ENCODE measurements around the gene USP12. TPM values are rescaled to one million over a fixed set of nuclear protein-coding genes. Genes with fewer than 3 reads are reported as not detected.

The USP12 gene
- total RNA-seq: 45.7 TPM

DNA sequence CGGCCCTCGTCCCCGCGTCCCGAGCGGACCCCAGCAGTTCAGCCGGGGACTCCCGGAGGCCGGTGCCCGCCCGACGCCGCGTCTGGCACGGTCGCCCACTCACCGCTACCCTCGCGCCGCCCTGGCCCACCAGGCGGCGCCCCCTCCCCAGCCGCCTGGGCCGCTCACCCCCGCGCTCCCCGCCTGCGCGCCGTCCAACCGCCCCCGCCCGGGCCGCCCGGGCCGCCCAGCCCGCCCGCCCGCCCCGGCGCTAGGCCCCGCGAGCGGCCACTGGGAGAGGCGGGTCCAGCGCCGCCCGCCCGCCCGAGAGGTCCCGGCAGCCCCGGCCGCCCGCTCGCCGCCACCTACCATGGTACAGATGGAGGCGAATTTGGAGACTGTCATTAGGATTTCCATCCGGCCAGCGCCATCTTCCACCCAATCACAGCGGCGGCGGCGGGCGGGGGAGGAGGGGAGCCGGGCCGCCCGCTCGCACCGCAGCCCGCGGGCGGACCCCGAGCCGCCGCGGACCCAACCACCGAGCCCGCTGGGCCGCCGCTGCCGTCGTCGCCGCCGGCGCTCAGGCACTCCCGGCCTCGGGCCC is at the start of gene USP12:
Gene USP12, minus strand, starts transcription at position 568 of the 583 bp plus-strand sequence. Its CDS starts 172 bp downstream, at position 396.

Other genes starting within 250 kb of the USP12 start
- gene RPL21, start 79.7 kb upstream of the USP12 start, total RNA-seq: 634 TPM
- gene RASL11A, start 99.0 kb upstream of the USP12 start, total RNA-seq: 9.6 TPM